ACC112 (cell line): ENCODE results near the gene PAPOLA.

Experiments
- H2AFZ ChIP-seq: fragments of 200-600 bp; sonication (generic); one replicate; pipeline ENCODE4 v1.6.0; 2017; ENCODE audit warnings: antibody characterized with exemption, low read length; ENCODE audit not compliant: unreplicated experiment
- H3K27ac ChIP-seq: fragments of 200-600 bp; sonication (generic); 2 replicates; pipeline ENCODE4 v1.5.1; 2014; ENCODE audit warnings: low read depth, mild to moderate bottlenecking, antibody characterized with exemption, low read length, moderate library complexity
- H3K27me3 ChIP-seq: fragments of 200-600 bp; sonication (generic); 2 replicates; pipeline ENCODE4 v1.6.1; 2014; ENCODE audit warnings: mild to moderate bottlenecking, antibody characterized with exemption, low read length, moderate library complexity, mixed read lengths; ENCODE audit not compliant: insufficient read depth
- H3K36me3 ChIP-seq: fragments of 200-600 bp; sonication (generic); 2 replicates; pipeline ENCODE4 v1.6.1; 2016; ENCODE audit warnings: mild to moderate bottlenecking, antibody characterized with exemption, low read length, moderate library complexity, mixed read lengths; ENCODE audit not compliant: insufficient read depth
- H3K4me1 ChIP-seq: fragments of 200-600 bp; sonication (generic); one replicate; pipeline ENCODE4 v1.6.1; 2016; ENCODE audit warnings: low read length, mixed read lengths; ENCODE audit not compliant: insufficient read depth, unreplicated experiment, control insufficient read depth
- H3K4me3 ChIP-seq: fragments of 200-600 bp; sonication (generic); 2 replicates; pipeline ENCODE4 v1.5.1; 2014; ENCODE audit warnings: mild to moderate bottlenecking, low read depth, low read length
- H3K79me2 ChIP-seq: fragments of 200-600 bp; sonication (generic); one replicate; pipeline ENCODE4 v1.6.0; 2016; ENCODE audit warnings: low read length; ENCODE audit not compliant: control insufficient read depth, unreplicated experiment, insufficient read depth

The PAPOLA gene

GRCh38 chr14:96584907-96585671 lies 82.9 kb downstream of the PAPOLA start:
- Histone ChIP-seq H2AFZ (no peak overlapping the region), H3K27me3 (peaks cover 77% of the 10 kb centered on the region), H3K4me3 (no peak overlapping the region), H3K27ac (no peak overlapping the region), H3K4me1 (no peaks in the 10 kb centered on the region), H3K79me2 (no peaks in the 10 kb centered on the region), H3K36me3 (no peaks in the 10 kb centered on the region)

- Histone ChIP-seq H2AFZ (no peak overlapping the region), H3K27ac (no peak overlapping the region), H3K79me2 (no peaks in the 10 kb centered on the region), H3K36me3 (no peaks in the 10 kb centered on the region), H3K4me1 (no peaks in the 10 kb centered on the region), H3K4me3 (no peak overlapping the region), H3K27me3 (peaks cover 83% of the 10 kb centered on the region)
Measured at GRCh38 chr14:96585672-96586013, 83.5 kb downstream of the PAPOLA start.

DNA sequence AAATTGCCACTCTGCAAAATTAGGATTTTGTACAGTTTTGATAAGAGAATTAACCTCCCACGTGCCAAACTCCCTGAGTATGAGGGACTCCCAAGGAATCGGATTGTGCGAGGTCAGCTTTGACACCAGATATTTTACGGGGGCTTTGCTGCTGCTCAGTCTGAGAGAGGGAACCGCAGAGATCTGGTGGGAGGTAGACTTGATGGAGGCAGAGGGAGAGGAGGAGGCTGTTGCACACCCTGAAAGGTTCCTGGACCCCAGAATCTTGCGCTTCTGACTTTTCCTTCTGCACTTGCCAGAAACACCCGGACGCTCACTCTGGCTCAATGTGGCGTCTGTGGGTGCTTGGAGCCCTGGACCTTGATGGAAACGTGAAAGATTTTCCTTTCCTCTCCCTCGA lies 83.9 kb downstream of the PAPOLA start:
- Histone ChIP-seq H3K4me1 (no peaks in the 10 kb centered on the region), H3K27ac (no peak overlapping the region), H2AFZ (no peak overlapping the region), H3K36me3 (no peaks in the 10 kb centered on the region), H3K4me3 (no peak overlapping the region), H3K79me2 (no peaks in the 10 kb centered on the region), H3K27me3 (peaks cover 86% of the 10 kb centered on the region)

GRCh38 chr14:96586921-96587822 lies 85.0 kb downstream of the PAPOLA start:
- no peaks in the 10 kb centered on the region for H3K79me2 ChIP-seq
- H3K36me3 ChIP-seq = no peaks in the 10 kb centered on the region
- H3K4me3 ChIP-seq = no peak overlapping the region
- H3K27ac ChIP-seq = no peak overlapping the region
- no peak overlapping the region for H2AFZ ChIP-seq
- peaks cover 91% of the 10 kb centered on the region for H3K27me3 ChIP-seq
- no peaks in the 10 kb centered on the region for H3K4me1 ChIP-seq

GRCh38 chr14:96587823-96588385 lies 85.7 kb downstream of the PAPOLA start:
- peaks cover 86% of the 10 kb centered on the region for H3K27me3 ChIP-seq
- no peak overlapping the region for H2AFZ ChIP-seq
- no peaks in the 10 kb centered on the region for H3K36me3 ChIP-seq
- H3K79me2 ChIP-seq = no peaks in the 10 kb centered on the region
- H3K27ac ChIP-seq = no peak overlapping the region
- H3K4me3 ChIP-seq = no peak overlapping the region
- no peaks in the 10 kb centered on the region for H3K4me1 ChIP-seq

DNA sequence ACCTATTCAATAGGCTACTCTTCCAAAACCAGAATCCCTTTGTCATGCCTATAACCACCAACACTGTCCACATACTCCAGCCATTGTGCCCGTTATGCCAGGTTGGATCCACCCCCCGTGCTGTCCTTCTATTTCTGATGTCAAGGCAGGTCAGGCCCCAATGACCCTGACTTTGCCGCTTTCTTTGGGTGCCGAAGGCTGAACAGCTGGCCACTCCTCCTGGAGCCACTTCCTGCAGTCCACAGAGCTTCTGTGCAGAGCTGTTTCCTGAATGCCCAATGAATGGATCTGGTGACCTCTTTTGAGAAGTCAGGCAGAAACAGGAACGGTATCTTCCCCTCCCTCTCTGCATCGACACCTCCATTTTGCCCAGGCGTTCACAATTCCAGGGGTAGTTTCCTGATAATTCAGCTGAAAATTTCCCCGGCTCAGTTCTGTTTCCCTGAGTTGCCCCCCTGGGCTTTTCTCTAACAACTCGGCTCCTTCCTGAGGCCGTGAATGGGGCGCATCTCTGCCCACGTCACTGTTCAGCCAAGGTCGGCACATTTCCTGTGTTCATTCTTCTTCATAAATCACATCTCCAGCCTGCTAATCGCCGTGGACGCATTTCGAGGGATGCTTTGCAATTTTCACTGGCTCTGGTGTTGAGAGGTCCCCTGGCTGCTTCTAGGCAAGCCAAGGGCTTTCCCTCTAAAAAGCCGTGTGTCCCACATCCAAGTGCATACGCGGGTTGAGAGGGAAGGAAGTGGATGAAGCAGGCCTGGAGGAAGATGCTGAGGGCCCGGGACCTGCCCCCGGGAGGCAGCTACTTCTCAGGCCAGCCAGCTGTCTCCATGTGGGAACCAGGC lies 86.5 kb downstream of the PAPOLA start:
- Histone ChIP-seq H3K36me3 (no peaks in the 10 kb centered on the region), H3K4me3 (no peak overlapping the region), H3K79me2 (no peaks in the 10 kb centered on the region), H2AFZ (peak overlapping the region; percentile 6), H3K27me3 (peaks cover 86% of the 10 kb centered on the region), H3K4me1 (no peaks in the 10 kb centered on the region), H3K27ac (no peak overlapping the region)

DNA sequence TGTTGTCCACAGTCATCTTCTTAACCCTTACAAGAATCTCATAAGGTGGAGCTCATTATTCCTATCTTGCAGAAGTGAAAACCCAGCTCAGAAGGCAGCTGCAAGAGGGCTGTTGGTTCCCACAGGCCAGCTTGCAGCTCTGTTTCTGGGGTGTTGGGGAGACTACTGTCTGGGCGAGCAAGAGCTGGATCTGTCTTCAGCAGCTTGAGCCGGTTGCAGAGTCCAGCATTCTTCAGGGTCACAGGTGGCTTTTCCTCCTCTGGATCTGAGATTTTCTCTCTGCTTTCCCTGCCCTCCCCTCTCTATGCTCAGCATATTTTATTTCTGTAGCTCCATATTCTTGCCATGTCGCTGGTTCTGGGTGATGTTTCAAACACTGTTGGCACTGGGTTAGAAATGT lies 87.4 kb downstream of the PAPOLA start:
- Histone ChIP-seq H3K79me2 (no peaks in the 10 kb centered on the region), H3K36me3 (no peaks in the 10 kb centered on the region), H3K4me1 (no peaks in the 10 kb centered on the region), H3K27me3 (peaks cover 79% of the 10 kb centered on the region), H2AFZ (no peak overlapping the region), H3K27ac (no peak overlapping the region), H3K4me3 (no peak overlapping the region)

GRCh38 chr14:96590190-96590864 lies 88.1 kb downstream of the PAPOLA start:
- Histone ChIP-seq H3K4me3 (no peak overlapping the region), H2AFZ (no peak overlapping the region), H3K27ac (no peak overlapping the region), H3K27me3 (peaks cover 71% of the 10 kb centered on the region), H3K79me2 (no peaks in the 10 kb centered on the region), H3K36me3 (no peaks in the 10 kb centered on the region), H3K4me1 (no peaks in the 10 kb centered on the region)

DNA sequence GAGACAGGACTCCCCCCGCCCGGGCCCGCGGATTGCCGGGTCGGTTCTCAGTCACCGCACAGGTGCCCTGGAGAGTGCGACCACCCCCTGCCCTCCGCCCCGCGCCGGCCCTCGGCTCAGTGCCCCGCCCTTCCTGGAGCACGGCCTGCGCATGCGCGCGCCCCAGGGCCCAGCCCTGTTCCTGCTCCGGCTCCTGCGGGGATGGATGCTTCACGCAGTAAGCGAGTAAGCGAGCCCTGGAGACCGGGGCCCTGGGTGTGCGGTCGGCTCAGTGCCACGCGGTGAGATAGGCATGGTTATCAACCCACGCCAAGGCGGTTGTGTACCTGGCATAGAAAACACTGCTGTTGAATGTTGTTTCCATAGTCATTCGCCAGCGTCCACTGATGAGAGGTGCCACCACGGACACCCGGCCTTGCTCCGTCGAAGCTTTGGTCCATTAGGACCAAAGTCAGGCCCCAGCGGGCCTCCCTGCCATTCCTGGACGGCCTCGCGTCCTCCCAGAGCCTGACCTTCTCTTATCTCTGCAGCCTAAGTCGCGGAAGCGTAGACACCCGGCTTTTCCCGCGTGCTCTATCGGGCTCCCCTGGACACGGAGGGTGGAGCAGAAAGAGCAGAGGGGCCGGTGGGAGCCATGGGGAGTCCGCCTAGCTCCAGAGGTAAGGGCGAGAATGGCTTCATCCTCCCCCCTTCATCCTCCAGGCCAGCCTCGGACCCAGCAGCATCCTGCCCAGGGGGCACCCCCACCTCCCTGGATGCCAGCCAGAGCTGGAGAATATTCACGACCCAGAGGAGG lies 90.6 kb downstream of the PAPOLA start:
- H3K4me1 ChIP-seq = no peaks in the 10 kb centered on the region
- H2AFZ ChIP-seq = peak overlapping the region; percentile 92
- H3K79me2 ChIP-seq = no peaks in the 10 kb centered on the region
- no peak overlapping the region for H3K27ac ChIP-seq
- peaks cover 47% of the 10 kb centered on the region for H3K27me3 ChIP-seq
- H3K36me3 ChIP-seq = no peaks in the 10 kb centered on the region
- H3K4me3 ChIP-seq = peak overlapping the region; percentile 77
